ENCODE measurements around the gene CDKAL1. TPM values are rescaled to one million over a fixed set of nuclear protein-coding genes. Genes with fewer than 3 reads are reported as not detected.
A peak's percentile ranks its signal among the peaks of the same experiment; 100 is the strongest.

CDKAL1 gene
- total and polyA plus RNA-seq, 10 of the 15 experiments (the other 5 are each of a cell fraction or from before 2014, with no cell fraction given): 10.7 to 26.9 (median 17.3) TPM

DNA sequence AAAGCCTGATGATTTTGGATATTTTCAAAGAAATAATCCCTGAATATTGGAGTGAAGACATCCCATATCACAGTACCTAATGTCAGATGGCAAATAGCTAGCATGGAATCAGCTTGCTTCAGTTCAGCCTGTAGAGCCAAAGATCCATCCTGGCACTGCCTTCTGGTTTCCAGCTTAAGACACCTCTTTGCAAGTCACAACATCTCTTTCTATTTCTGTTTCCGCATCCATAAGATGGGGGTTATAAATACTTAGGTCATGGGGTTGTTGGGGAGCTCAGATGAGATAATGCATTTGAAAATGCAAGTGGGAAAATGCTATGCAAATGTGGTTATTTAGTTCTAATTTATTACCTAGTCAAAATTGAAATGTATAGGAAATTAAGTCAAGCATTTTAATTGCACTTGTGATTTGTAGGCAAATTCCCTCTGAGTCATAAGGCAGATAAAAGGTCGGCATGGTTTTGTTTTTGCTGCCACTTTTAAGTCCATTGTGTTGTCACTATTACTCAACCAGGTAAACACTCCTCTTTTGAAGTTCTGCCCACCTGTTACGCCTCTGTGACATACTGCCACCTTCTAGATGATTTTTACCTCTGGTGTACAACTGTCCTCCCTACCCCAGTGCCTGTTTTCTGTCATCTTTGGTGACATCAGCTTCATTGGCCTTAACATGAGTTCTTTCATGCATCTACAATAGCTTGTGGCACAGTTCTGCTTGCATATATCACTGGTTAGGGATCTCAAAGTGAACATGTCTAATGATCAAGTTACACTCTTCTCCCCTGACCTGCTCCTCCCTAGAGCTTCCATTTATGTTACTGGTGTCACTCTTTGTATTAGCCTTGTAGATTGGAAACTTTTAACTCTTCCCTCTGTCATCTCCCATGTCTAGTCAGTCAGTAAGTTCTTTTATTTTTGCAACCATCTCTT, 96.6 kb downstream of the CDKAL1 start (continued):
- TF ChIP-seq, protein P1, sequence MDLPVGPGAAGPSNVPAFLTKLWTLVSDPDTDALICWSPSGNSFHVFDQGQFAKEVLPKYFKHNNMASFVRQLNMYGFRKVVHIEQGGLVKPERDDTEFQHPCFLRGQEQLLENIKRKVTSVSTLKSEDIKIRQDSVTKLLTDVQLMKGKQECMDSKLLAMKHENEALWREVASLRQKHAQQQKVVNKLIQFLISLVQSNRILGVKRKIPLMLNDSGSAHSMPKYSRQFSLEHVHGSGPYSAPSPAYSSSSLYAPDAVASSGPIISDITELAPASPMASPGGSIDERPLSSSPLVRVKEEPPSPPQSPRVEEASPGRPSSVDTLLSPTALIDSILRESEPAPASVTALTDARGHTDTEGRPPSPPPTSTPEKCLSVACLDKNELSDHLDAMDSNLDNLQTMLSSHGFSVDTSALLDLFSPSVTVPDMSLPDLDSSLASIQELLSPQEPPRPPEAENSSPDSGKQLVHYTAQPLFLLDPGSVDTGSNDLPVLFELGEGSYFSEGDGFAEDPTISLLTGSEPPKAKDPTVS (IDR thresholded peaks at IDR 0.05; ENCODE audit: low read depth, low read length): no peak
- peak; percentile 88 for TF ChIP-seq TCF7 (IDR thresholded peaks at IDR 0.05; ENCODE audit: borderline replicate concordance)
- no peak for TF ChIP-seq GABPA (IDR thresholded peaks at IDR 0.05; ENCODE audit: low read depth)
- TF ChIP-seq JUNB (IDR thresholded peaks at IDR 0.05): peak; percentile 78
- TF ChIP-seq MXI1 (IDR thresholded peaks at IDR 0.05; ENCODE audit: low read depth, low read length): no peak
- TF ChIP-seq ATF2 (IDR thresholded peaks at IDR 0.05; ENCODE audit: low read length): 0 out of 2 replicates have a peak, but pooled peaks have one; percentile 13
- no peak for TF ChIP-seq NR2C2 (IDR thresholded peaks at IDR 0.05; ENCODE audit: borderline replicate concordance, control insufficient read depth, insufficient read length, low read depth)
- TF ChIP-seq, protein P2, sequence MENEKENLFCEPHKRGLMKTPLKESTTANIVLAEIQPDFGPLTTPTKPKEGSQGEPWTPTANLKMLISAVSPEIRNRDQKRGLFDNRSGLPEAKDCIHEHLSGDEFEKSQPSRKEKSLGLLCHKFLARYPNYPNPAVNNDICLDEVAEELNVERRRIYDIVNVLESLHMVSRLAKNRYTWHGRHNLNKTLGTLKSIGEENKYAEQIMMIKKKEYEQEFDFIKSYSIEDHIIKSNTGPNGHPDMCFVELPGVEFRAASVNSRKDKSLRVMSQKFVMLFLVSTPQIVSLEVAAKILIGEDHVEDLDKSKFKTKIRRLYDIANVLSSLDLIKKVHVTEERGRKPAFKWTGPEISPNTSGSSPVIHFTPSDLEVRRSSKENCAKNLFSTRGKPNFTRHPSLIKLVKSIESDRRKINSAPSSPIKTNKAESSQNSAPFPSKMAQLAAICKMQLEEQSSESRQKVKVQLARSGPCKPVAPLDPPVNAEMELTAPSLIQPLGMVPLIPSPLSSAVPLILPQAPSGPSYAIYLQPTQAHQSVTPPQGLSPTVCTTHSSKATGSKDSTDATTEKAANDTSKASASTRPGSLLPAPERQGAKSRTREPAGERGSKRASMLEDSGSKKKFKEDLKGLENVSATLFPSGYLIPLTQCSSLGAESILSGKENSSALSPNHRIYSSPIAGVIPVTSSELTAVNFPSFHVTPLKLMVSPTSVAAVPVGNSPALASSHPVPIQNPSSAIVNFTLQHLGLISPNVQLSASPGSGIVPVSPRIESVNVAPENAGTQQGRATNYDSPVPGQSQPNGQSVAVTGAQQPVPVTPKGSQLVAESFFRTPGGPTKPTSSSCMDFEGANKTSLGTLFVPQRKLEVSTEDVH (IDR thresholded peaks at IDR 0.05; ENCODE audit: low read depth, partially characterized antibody): no peak
- no peak for TF ChIP-seq FOS (IDR thresholded peaks at IDR 0.05; ENCODE audit: borderline replicate concordance, extremely low read depth, insufficient read length)
- TF ChIP-seq, protein P3, sequence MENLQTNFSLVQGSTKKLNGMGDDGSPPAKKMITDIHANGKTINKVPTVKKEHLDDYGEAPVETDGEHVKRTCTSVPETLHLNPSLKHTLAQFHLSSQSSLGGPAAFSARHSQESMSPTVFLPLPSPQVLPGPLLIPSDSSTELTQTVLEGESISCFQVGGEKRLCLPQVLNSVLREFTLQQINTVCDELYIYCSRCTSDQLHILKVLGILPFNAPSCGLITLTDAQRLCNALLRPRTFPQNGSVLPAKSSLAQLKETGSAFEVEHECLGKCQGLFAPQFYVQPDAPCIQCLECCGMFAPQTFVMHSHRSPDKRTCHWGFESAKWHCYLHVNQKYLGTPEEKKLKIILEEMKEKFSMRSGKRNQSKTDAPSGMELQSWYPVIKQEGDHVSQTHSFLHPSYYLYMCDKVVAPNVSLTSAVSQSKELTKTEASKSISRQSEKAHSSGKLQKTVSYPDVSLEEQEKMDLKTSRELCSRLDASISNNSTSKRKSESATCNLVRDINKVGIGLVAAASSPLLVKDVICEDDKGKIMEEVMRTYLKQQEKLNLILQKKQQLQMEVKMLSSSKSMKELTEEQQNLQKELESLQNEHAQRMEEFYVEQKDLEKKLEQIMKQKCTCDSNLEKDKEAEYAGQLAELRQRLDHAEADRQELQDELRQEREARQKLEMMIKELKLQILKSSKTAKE (IDR thresholded peaks at IDR 0.05; ENCODE audit: low read depth, poor library complexity, severe bottlenecking): no peak
- TF ChIP-seq RAD51 (IDR thresholded peaks at IDR 0.05): 0 out of 2 replicates have a peak, but pooled peaks have one; percentile 9
- TF ChIP-seq MTA2 (IDR thresholded peaks at IDR 0.05; ENCODE audit: low read depth): peak; percentile 50; the same call in 1 of the 2 replicates
- TF ChIP-seq, protein P4, sequence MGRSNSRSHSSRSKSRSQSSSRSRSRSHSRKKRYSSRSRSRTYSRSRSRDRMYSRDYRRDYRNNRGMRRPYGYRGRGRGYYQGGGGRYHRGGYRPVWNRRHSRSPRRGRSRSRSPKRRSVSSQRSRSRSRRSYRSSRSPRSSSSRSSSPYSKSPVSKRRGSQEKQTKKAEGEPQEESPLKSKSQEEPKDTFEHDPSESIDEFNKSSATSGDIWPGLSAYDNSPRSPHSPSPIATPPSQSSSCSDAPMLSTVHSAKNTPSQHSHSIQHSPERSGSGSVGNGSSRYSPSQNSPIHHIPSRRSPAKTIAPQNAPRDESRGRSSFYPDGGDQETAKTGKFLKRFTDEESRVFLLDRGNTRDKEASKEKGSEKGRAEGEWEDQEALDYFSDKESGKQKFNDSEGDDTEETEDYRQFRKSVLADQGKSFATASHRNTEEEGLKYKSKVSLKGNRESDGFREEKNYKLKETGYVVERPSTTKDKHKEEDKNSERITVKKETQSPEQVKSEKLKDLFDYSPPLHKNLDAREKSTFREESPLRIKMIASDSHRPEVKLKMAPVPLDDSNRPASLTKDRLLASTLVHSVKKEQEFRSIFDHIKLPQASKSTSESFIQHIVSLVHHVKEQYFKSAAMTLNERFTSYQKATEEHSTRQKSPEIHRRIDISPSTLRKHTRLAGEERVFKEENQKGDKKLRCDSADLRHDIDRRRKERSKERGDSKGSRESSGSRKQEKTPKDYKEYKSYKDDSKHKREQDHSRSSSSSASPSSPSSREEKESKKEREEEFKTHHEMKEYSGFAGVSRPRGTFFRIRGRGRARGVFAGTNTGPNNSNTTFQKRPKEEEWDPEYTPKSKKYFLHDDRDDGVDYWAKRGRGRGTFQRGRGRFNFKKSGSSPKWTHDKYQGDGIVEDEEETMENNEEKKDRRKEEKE (IDR thresholded peaks at IDR 0.05): no peak
- no peak for TF ChIP-seq SMAD5 (IDR thresholded peaks at IDR 0.05; ENCODE audit: low read depth)
- TF ChIP-seq, protein P5, sequence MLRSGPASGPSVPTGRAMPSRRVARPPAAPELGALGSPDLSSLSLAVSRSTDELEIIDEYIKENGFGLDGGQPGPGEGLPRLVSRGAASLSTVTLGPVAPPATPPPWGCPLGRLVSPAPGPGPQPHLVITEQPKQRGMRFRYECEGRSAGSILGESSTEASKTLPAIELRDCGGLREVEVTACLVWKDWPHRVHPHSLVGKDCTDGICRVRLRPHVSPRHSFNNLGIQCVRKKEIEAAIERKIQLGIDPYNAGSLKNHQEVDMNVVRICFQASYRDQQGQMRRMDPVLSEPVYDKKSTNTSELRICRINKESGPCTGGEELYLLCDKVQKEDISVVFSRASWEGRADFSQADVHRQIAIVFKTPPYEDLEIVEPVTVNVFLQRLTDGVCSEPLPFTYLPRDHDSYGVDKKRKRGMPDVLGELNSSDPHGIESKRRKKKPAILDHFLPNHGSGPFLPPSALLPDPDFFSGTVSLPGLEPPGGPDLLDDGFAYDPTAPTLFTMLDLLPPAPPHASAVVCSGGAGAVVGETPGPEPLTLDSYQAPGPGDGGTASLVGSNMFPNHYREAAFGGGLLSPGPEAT (IDR thresholded peaks at IDR 0.05; ENCODE audit: low read depth): no peak
